Activated CD8-positive, alpha-beta memory T cell treated with anti-CD3 and anti-CD28 coated beads, Interleukin-2, amount 50 U/mL, for 24 hours (primary cell): Measurements from ENCODE around the gene MBNL3.

Source experiments
- DNase-seq: peaks from one replicate; pipeline ENCODE4 v3.0.0-alpha.2; 2020; ENCODE audit errors: extremely low read depth

Gene MBNL3

GRCh38 chrX:132488819-132489577, at the start of gene MBNL3:
MBNL3 (minus strand) TSS chrX:132489038; CDS start chrX:132439611, 49,427 bp downstream.
- no peak for DNase-seq

- no peak for DNase-seq
Observed at GRCh38 chrX:132533409-132533808, 44.6 kb upstream of the MBNL3 start.

GRCh38 chrX:132532913-132533312, 44.1 kb upstream of the MBNL3 start:
- DNase-seq, result no peak

- no peak for DNase-seq
Observed at GRCh38 chrX:132532097-132532496, 43.3 kb upstream of the MBNL3 start.

GRCh38 chrX:132520792-132521191, 32.0 kb upstream of the MBNL3 start:
- no peak for DNase-seq

GRCh38 chrX:132520213-132520612, 31.4 kb upstream of the MBNL3 start:
- DNase-seq, result no peak

GRCh38 chrX:132518401-132518800, 29.6 kb upstream of the MBNL3 start:
- DNase-seq, result no peak

GRCh38 chrX:132508834-132509233, 20.0 kb upstream of the MBNL3 start:
- DNase-seq, result no peak

GRCh38 chrX:132505116-132505515, 16.3 kb upstream of the MBNL3 start:
- no peak for DNase-seq

- DNase-seq, result no peak
Observed at GRCh38 chrX:132504417-132504816, 15.6 kb upstream of the MBNL3 start.

GRCh38 chrX:132501606-132502005, 12.8 kb upstream of the MBNL3 start:
- DNase-seq, result no peak

GRCh38 chrX:132497432-132497831, 8.6 kb upstream of the MBNL3 start:
- DNase-seq, result no peak

GRCh38 chrX:132493095-132493494, 4.3 kb upstream of the MBNL3 start:
- DNase-seq, result no peak

GRCh38 chrX:132491191-132491590, 2.4 kb upstream of the MBNL3 start:
- no peak for DNase-seq

- DNase-seq, result no peak
Observed at GRCh38 chrX:132489578-132490419, 961 bp upstream of the MBNL3 start.

- DNase-seq, result no peak
Observed at GRCh38 chrX:132488180-132488705, 595 bp downstream of the MBNL3 start.

GRCh38 chrX:132486599-132487178, 2.1 kb downstream of the MBNL3 start:
- DNase-seq, result no peak

- DNase-seq, result no peak
Observed at GRCh38 chrX:132483951-132484350, 4.9 kb downstream of the MBNL3 start.

- no peak for DNase-seq
Observed at GRCh38 chrX:132483488-132483887, 5.3 kb downstream of the MBNL3 start.

- no peak for DNase-seq
Observed at GRCh38 chrX:132482632-132483031, 6.2 kb downstream of the MBNL3 start.

- no peak for DNase-seq
Observed at GRCh38 chrX:132481449-132481848, 7.4 kb downstream of the MBNL3 start.

GRCh38 chrX:132480581-132481203, 8.1 kb downstream of the MBNL3 start:
- DNase-seq, result no peak
